ENCODE results near the gene CCDC120. TPM values are rescaled to one million over a fixed set of nuclear protein-coding genes. Genes with fewer than 3 reads are reported as not detected.

Gene CCDC120
- total RNA-seq, 1 donor from 2014 or later, result 1.6 TPM

DNA sequence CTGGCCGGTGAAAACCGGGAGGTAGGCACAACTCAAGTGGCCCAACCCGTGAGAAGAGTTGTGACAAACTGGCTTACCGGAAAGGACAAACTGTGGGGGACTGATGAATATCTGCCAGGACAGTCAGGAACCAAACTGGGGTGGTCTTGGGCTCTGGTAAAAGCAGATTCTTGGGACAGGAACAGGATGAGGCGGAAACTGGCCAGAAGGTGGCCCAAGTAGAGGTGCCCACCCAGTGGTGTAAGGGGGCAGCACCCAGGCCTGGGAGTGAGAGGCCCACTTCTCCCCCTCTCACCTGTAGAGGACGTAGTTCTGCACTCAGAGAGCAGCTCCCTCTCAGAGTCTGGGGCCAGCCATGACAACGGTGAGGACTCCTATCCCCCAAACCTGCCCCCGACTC lies 5.9 kb downstream of the CCDC120 start:
- Histone ChIP-seq H3K36me3 (no peaks in the 10 kb centered on the region), H3K27ac (replicated peaks) (no peak overlapping the region), H3K9me3 (replicated peaks) (no peaks in the 10 kb centered on the region), H3K27me3 (ENCODE audit: low read depth) (no peaks in the 10 kb centered on the region), H3K4me3 (no peak overlapping the region), H3K4me1 (no peaks in the 10 kb centered on the region)
- DNase-seq, result no peak
- TF ChIP-seq, protein P1, sequence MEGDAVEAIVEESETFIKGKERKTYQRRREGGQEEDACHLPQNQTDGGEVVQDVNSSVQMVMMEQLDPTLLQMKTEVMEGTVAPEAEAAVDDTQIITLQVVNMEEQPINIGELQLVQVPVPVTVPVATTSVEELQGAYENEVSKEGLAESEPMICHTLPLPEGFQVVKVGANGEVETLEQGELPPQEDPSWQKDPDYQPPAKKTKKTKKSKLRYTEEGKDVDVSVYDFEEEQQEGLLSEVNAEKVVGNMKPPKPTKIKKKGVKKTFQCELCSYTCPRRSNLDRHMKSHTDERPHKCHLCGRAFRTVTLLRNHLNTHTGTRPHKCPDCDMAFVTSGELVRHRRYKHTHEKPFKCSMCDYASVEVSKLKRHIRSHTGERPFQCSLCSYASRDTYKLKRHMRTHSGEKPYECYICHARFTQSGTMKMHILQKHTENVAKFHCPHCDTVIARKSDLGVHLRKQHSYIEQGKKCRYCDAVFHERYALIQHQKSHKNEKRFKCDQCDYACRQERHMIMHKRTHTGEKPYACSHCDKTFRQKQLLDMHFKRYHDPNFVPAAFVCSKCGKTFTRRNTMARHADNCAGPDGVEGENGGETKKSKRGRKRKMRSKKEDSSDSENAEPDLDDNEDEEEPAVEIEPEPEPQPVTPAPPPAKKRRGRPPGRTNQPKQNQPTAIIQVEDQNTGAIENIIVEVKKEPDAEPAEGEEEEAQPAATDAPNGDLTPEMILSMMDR (IDR thresholded peaks at IDR 0.05; ENCODE audit: borderline replicate concordance), result no peak
- intact Hi-C loops (cut with micrococcal nuclease), result no loop called here

DNA sequence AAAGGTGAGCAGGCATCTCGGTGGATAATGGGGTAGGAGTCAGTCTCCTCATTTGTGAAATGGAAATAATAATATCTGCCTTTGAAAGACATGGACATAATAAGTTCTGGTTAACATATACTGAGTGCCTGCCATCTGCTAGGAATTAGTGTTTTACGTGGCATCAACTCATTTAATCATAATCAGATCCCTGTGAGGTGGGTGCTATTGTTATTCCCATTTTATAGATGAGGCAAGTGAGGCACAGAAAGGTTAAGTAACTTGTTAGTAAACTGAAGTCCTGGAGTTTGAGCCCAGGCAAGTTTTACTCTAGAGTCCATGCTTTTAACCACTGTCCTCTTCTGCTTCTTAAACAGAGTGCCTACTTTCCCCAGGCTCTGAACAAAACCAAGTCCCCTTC lies 7.5 kb downstream of the CCDC120 start:
- no peaks in the 10 kb centered on the region for H3K4me1 ChIP-seq
- intact Hi-C loops (cut with micrococcal nuclease), result no loop called here
- no peak overlapping the region for H3K27ac ChIP-seq (replicated peaks)
- DNase-seq, result no peak
- no peak overlapping the region for H3K4me3 ChIP-seq
- H3K27me3 ChIP-seq (ENCODE audit: low read depth), result no peaks in the 10 kb centered on the region
- no peaks in the 10 kb centered on the region for H3K9me3 ChIP-seq (replicated peaks)
- no peaks in the 10 kb centered on the region for H3K36me3 ChIP-seq
- TF ChIP-seq, protein P1 (IDR thresholded peaks at IDR 0.05; ENCODE audit: borderline replicate concordance), result no peak

GRCh38 chrX:49066690-49067089 lies 7.9 kb downstream of the CCDC120 start:
- intact Hi-C loops (cut with micrococcal nuclease), result no loop called here
- no peak overlapping the region for H3K4me3 ChIP-seq
- no peaks in the 10 kb centered on the region for H3K4me1 ChIP-seq
- TF ChIP-seq, protein P1 (IDR thresholded peaks at IDR 0.05; ENCODE audit: borderline replicate concordance), result no peak
- H3K27me3 ChIP-seq (ENCODE audit: low read depth), result no peaks in the 10 kb centered on the region
- no peaks in the 10 kb centered on the region for H3K36me3 ChIP-seq
- no peak overlapping the region for H3K27ac ChIP-seq (replicated peaks)
- DNase-seq, result no peak
- H3K9me3 ChIP-seq (replicated peaks), result no peaks in the 10 kb centered on the region

DNA sequence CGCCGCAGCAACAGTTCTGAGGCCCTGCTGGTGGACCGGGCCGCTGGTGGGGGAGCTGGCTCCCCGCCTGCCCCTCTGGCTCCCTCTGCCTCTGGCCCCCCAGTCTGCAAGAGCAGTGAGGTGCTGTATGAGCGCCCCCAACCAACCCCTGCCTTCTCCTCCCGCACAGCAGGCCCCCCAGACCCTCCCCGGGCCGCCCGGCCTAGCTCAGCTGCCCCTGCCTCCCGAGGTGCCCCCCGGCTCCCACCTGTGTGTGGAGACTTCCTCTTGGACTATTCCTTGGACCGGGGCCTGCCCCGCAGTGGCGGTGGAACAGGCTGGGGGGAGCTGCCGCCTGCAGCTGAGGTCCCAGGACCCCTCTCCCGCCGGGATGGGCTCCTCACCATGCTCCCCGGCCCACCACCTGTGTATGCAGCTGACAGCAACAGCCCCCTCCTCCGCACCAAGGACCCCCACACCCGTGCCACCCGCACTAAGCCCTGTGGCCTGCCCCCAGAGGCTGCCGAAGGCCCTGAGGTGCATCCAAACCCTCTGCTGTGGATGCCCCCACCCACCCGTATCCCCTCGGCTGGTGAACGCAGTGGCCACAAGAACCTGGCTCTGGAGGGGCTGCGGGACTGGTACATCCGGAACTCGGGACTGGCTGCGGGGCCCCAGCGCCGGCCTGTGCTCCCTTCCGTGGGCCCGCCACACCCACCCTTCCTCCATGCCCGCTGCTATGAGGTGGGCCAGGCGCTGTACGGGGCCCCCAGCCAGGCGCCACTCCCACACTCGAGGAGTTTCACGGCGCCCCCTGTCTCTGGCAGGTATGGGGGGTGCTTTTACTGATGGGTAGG lies 8.7 kb downstream of the CCDC120 start:
- no peak for DNase-seq
- no peaks in the 10 kb centered on the region for H3K27me3 ChIP-seq (ENCODE audit: low read depth)
- no peak overlapping the region for H3K4me3 ChIP-seq
- intact Hi-C loops (cut with micrococcal nuclease), result no loop called here
- H3K9me3 ChIP-seq (replicated peaks), result no peaks in the 10 kb centered on the region
- no peaks in the 10 kb centered on the region for H3K36me3 ChIP-seq
- H3K27ac ChIP-seq (replicated peaks), result no peak overlapping the region
- TF ChIP-seq, protein P1 (IDR thresholded peaks at IDR 0.05; ENCODE audit: borderline replicate concordance), result no peak
- H3K4me1 ChIP-seq, result peaks cover 5% of the 10 kb centered on the region

GRCh38 chrX:49069038-49069437 lies 10.2 kb downstream of the CCDC120 start:
- Histone ChIP-seq H3K4me3 (no peak overlapping the region), H3K4me1 (peaks cover 16% of the 10 kb centered on the region), H3K27ac (replicated peaks) (no peak overlapping the region), H3K36me3 (no peaks in the 10 kb centered on the region), H3K27me3 (ENCODE audit: low read depth) (no peaks in the 10 kb centered on the region), H3K9me3 (replicated peaks) (no peaks in the 10 kb centered on the region)
- TF ChIP-seq, protein P1 (IDR thresholded peaks at IDR 0.05; ENCODE audit: borderline replicate concordance), result no peak
- intact Hi-C loops (cut with micrococcal nuclease), result no loop called here
- DNase-seq, result no peak
